AG10803 (cell line): ENCODE measurements around the gene KCNK7.
A peak's percentile ranks its signal among the peaks of the same experiment; 100 is the strongest.

Experiments used
- DNase-seq: peaks from one replicate; pipeline ENCODE4 v3.0.0; 2010; ENCODE audit warnings: low read depth
- H3K4me3 ChIP-seq: 2 replicates; pipeline ENCODE4 v1.5.1; 2011; ENCODE audit warnings: mild to moderate bottlenecking, low read length, control low read depth
- CTCF ChIP-seq: conservative IDR thresholded peaks from 2 replicates; pipeline ENCODE4 v1.5.1; 2011; ENCODE audit warnings: mild to moderate bottlenecking, low read length, control low read depth, inconsistent platforms

The KCNK7 gene

GRCh38 chr11:65590240-65590738, 5.3 kb downstream of the KCNK7 start:
- no peak for TF ChIP-seq CTCF
- DNase-seq: no peak
- H3K4me3 ChIP-seq: no peak overlapping the region

- TF ChIP-seq CTCF: no peak
- no peak for DNase-seq
- H3K4me3 ChIP-seq: no peak overlapping the region
Measured at GRCh38 chr11:65589444-65590239, 6.0 kb downstream of the KCNK7 start.

- H3K4me3 ChIP-seq: no peak overlapping the region
- peak; percentile 44 for TF ChIP-seq CTCF
- no peak for DNase-seq
Measured at GRCh38 chr11:65588199-65589054, 7.2 kb downstream of the KCNK7 start.

- DNase-seq: peak; percentile 59
- TF ChIP-seq CTCF: no peak
- H3K4me3 ChIP-seq: no peak overlapping the region
Measured at GRCh38 chr11:65586676-65587075, 8.9 kb downstream of the KCNK7 start.

GRCh38 chr11:65586247-65586630, 9.4 kb downstream of the KCNK7 start:
- H3K4me3 ChIP-seq: no peak overlapping the region
- no peak for TF ChIP-seq CTCF
- no peak for DNase-seq

GRCh38 chr11:65585396-65586246, 10.0 kb downstream of the KCNK7 start:
- H3K4me3 ChIP-seq: no peak overlapping the region
- no peak for DNase-seq
- no peak for TF ChIP-seq CTCF
